Hepatocyte (in vitro differentiated cells): ENCODE measurements around the gene GPC2. TPM values are rescaled to one million over a fixed set of nuclear protein-coding genes. Genes with fewer than 3 reads are reported as not detected.
A peak's percentile ranks its signal among the peaks of the same experiment; 100 is the strongest.
"Not testable (repeated sequence)": the region's sequence is repeated elsewhere in the genome, so short reads cannot be mapped to it uniquely, and the experiment has no call there.

Source experiments
- DNase-seq: peaks from one replicate; pipeline ENCODE4 v3.0.0-alpha.2; 2016; ENCODE audit warnings: low spot score
- H2AFZ ChIP-seq: fragments of 200-600 bp; sonication (generic); 2 replicates; pipeline ENCODE4 v1.6.0; 2016; ENCODE audit warnings: antibody characterized with exemption, mild to moderate bottlenecking
- H3K27ac ChIP-seq: fragments of 200-600 bp; sonication (generic); 2 replicates; pipeline ENCODE4 v1.5.1; 2016; ENCODE audit warnings: mild to moderate bottlenecking
- H3K27me3 ChIP-seq: fragments of 200-600 bp; sonication (generic); 2 replicates; pipeline ENCODE4 v1.6.1; 2016
- H3K36me3 ChIP-seq: fragments of 200-600 bp; sonication (generic); replicated peaks from 2 replicates; pipeline ENCODE4 v1.5.1; 2016; ENCODE audit warnings: low read depth; ENCODE audit not compliant: insufficient read depth
- H3K4me1 ChIP-seq: fragments of 200-600 bp; sonication (generic); 2 replicates; pipeline ENCODE4 v1.5.1; 2016; ENCODE audit warnings: mild to moderate bottlenecking, moderate library complexity; ENCODE audit not compliant: insufficient read depth
- H3K4me2 ChIP-seq: fragments of 200-600 bp; sonication (generic); 2 replicates; pipeline ENCODE4 v1.6.0; 2016
- H3K4me3 ChIP-seq: fragments of 200-600 bp; sonication (generic); 2 replicates; pipeline ENCODE4 v1.5.1; 2016; ENCODE audit warnings: mild to moderate bottlenecking
- H3K79me2 ChIP-seq: fragments of 200-600 bp; sonication (generic); 2 replicates; pipeline ENCODE4 v1.6.0; 2017; ENCODE audit warnings: mild to moderate bottlenecking
- H3K9me2 ChIP-seq: fragments of 200-600 bp; sonication (generic); replicated peaks from 2 replicates; pipeline ENCODE4 v1.6.0; 2017; ENCODE audit warnings: mild to moderate bottlenecking; ENCODE audit not compliant: insufficient read depth
- H3K9me3 ChIP-seq: fragments of 200-600 bp; sonication (generic); 2 replicates; pipeline ENCODE4 v1.5.1; 2016; ENCODE audit warnings: low read depth, mild to moderate bottlenecking
- H4K20me1 ChIP-seq: fragments of 200-600 bp; sonication (generic); 2 replicates; pipeline ENCODE4 v1.6.0; 2016; ENCODE audit warnings: mild to moderate bottlenecking; ENCODE audit not compliant: insufficient read depth, poor library complexity, severe bottlenecking
- EZH2 ChIP-seq: fragments of 200-600 bp; sonication (generic); IDR thresholded peaks from 2 replicates; pipeline ENCODE4 v1.6.1; 2016; ENCODE audit warnings: antibody characterized with exemption, mild to moderate bottlenecking, borderline replicate concordance
- EZH2phosphoT487 ChIP-seq: fragments of 200-600 bp; sonication (generic); IDR thresholded peaks from one replicate; pipeline ENCODE4 v1.6.1; 2018; ENCODE audit warnings: antibody characterized with exemption, mild to moderate bottlenecking, low read depth, moderate library complexity; ENCODE audit not compliant: unreplicated experiment, severe bottlenecking
- WGBS: methylation state at CpG from one replicate; pipeline ENCODE4 v1.1.6; 2016; ENCODE audit warnings: low lambda C conversion rate; ENCODE audit errors: missing lambda C conversion rate; 5-methylcytosine and 5-hydroxymethylcytosine counted together
- polyA plus RNA-seq: library from polyadenylated mRNA; unstranded; fragments of >200 nt; fragmentation: Nextera tagmentation; extraction: Ambion mirVana; gene quantifications from 2 replicates; pipeline ENCODE4 v1.2.1, GENCODE V29; 2016
- total RNA-seq: library from RNA; depleted of rRNA; stranded (reverse); fragments of >200 nt; gene quantifications from 2 replicates; pipeline ENCODE4 v1.2.3, GENCODE V29; 2014
- TF ChIP-seq, protein P1 (sequence below): fragments of 200-600 bp; sonication (generic); IDR thresholded peaks from 2 replicates; pipeline ENCODE4 v1.5.1; 2016; ENCODE audit warnings: antibody characterized with exemption, mild to moderate bottlenecking; ENCODE audit not compliant: poor library complexity

Gene GPC2
- total and polyA plus RNA-seq, 2 experiments from 2014 or later: 2.0 to 3.2 TPM

DNA sequence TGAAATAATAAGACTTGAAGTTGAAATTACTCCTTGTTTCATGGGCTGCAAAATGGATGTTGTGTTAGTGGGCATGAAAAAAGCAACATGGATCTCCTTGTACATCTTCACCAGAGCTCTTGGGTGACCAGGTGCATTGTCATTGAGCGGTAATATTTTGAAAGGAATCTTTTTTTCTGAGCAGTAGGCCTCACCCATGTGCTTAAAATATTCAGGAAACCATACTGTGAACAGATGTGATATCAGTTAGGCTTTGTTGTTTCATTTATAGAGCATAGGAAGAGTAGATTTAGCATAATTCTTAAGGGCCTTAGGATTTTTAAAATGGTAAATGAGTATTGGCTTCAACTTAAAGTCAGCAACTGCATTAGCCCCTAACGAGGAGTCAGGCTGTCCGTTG lies 15.8 kb upstream of the GPC2 start:
- WGBS: 93% methylated on average over 3 of the region's 3 CpGs

DNA sequence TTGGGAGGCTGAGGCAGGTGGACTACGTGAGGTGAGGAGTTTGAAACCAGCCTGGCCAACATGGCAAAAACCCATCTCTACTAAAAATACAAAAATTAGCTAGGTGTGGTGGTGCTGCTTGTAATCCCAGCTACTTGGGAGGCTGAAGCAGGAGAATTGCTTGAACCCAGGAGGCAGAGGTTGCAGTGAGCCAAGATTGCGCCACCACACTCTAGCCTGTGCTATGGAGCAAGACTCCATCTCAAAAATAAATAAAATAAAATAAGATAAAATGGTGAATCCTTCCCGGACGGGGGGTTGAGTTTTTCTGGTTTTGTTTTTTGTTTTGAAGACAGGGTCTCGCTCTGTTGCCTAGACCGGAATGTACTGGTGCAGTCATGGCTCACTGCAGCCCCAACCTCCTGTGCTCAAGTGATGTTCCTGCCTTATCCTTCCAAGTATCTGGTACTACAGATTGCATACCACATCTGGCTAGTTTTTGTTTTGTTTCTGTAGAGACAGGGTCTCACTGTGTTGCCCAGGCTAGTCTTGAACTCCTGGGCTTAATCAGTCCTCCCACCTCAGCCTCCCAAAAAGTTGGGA lies 15.2 kb upstream of the GPC2 start:
- not testable (repeated sequence) for H3K27me3 ChIP-seq, H3K9me3 ChIP-seq, H4K20me1 ChIP-seq, H3K4me3 ChIP-seq, H3K79me2 ChIP-seq, H3K9me2 ChIP-seq, DNase-seq, H3K27ac ChIP-seq, H2AFZ ChIP-seq, H3K4me1 ChIP-seq, H3K36me3 ChIP-seq, H3K4me2 ChIP-seq
- WGBS: 96% methylated on average over 6 of the region's 6 CpGs

More for the DNA sequence above, 15.8 kb upstream of the GPC2 start:
- H3K4me3 ChIP-seq: no peak overlapping the region
- no peaks in the 10 kb centered on the region for H4K20me1 ChIP-seq
- no peak for DNase-seq
- H2AFZ ChIP-seq: no peak overlapping the region
- H3K79me2 ChIP-seq: no peaks in the 10 kb centered on the region
- no peaks in the 10 kb centered on the region for H3K36me3 ChIP-seq
- no peaks in the 10 kb centered on the region for H3K9me3 ChIP-seq
- H3K27ac ChIP-seq: no peak overlapping the region
- TF ChIP-seq, protein P1, sequence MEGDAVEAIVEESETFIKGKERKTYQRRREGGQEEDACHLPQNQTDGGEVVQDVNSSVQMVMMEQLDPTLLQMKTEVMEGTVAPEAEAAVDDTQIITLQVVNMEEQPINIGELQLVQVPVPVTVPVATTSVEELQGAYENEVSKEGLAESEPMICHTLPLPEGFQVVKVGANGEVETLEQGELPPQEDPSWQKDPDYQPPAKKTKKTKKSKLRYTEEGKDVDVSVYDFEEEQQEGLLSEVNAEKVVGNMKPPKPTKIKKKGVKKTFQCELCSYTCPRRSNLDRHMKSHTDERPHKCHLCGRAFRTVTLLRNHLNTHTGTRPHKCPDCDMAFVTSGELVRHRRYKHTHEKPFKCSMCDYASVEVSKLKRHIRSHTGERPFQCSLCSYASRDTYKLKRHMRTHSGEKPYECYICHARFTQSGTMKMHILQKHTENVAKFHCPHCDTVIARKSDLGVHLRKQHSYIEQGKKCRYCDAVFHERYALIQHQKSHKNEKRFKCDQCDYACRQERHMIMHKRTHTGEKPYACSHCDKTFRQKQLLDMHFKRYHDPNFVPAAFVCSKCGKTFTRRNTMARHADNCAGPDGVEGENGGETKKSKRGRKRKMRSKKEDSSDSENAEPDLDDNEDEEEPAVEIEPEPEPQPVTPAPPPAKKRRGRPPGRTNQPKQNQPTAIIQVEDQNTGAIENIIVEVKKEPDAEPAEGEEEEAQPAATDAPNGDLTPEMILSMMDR: no peak
- TF ChIP-seq EZH2phosphoT487 (no peak), EZH2 (no peak)
- no peaks in the 10 kb centered on the region for H3K27me3 ChIP-seq
- no peaks in the 10 kb centered on the region for H3K4me1 ChIP-seq
- H3K9me2 ChIP-seq: no peaks in the 10 kb centered on the region
- H3K4me2 ChIP-seq: no peak overlapping the region

DNA sequence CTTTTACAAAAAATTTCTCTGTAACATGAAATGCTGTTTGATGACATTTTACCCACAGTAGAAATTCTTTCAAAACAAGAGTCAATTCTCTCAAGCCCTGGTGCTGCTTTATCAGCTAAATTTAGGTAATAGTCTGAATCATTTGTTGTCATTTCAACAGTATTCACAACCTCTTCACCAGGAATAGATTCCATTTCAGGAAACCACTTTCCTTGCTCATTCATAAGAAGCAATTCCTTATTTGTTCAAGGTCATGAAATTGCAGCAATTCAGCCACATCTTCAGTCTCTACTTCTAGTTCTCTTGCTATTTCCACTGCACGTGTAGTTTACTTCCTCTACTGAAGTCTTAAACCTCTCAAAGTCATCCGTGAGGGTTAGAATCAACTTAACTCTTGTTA lies 14.6 kb upstream of the GPC2 start:
- Histone ChIP-seq H3K4me2 (no peak overlapping the region), H3K27me3 (no peaks in the 10 kb centered on the region), H3K9me3 (no peaks in the 10 kb centered on the region)

DNA sequence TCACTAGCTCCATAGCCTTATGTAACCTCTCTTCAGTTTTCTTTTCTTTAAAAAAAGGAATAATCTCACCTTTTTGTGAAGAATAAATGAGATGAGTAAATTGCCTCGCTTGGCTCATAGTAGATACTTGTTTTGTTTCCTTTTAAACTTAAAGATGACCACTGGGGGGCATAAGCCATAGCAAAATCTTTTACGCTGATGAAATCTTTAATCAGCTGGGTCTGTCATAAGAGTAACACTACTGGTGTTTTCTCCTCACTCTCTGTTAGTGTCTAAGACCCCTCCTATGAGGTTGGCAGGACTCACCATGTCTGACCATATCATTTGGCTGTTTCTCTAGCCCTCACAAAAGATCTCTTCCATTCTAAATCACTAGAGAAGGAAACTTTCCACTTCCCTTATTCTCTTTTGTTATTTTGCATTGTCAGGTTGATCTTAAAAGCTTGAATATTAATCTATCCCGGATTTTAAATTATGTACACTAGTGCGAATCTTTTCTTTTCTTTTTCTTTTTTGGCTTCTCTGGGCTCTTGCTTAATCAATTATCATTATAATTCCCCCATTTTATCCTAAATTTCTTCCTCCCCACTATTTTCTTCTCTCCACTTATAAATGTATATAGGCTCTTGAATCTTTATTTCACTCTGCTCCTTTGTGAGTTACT lies 13.0 kb upstream of the GPC2 start:
- no peaks in the 10 kb centered on the region for H3K27me3 ChIP-seq
- DNase-seq: no peak
- no peaks in the 10 kb centered on the region for H3K36me3 ChIP-seq
- no peaks in the 10 kb centered on the region for H3K4me1 ChIP-seq
- no peak overlapping the region for H3K4me2 ChIP-seq
- H4K20me1 ChIP-seq: no peaks in the 10 kb centered on the region
- WGBS: 77% methylated on average over 4 of the region's 4 CpGs
- no peaks in the 10 kb centered on the region for H3K79me2 ChIP-seq
- H2AFZ ChIP-seq: no peak overlapping the region
- TF ChIP-seq EZH2 (no peak), EZH2phosphoT487 (no peak)
- TF ChIP-seq, protein P1: peak; percentile 41
- no peaks in the 10 kb centered on the region for H3K9me3 ChIP-seq
- no peaks in the 10 kb centered on the region for H3K9me2 ChIP-seq
- H3K27ac ChIP-seq: no peak overlapping the region
- no peak overlapping the region for H3K4me3 ChIP-seq

More for the DNA sequence above, 14.6 kb upstream of the GPC2 start:
- no peaks in the 10 kb centered on the region for H3K36me3 ChIP-seq
- TF ChIP-seq, protein P1: no peak
- no peak for TF ChIP-seq EZH2
- TF ChIP-seq EZH2phosphoT487: no peak
- no peak overlapping the region for H3K27ac ChIP-seq
- no peaks in the 10 kb centered on the region for H4K20me1 ChIP-seq
- no peak for DNase-seq
- no peaks in the 10 kb centered on the region for H3K4me1 ChIP-seq
- H3K79me2 ChIP-seq: no peaks in the 10 kb centered on the region
- no peak overlapping the region for H2AFZ ChIP-seq
- no peaks in the 10 kb centered on the region for H3K9me2 ChIP-seq
- H3K4me3 ChIP-seq: no peak overlapping the region
- WGBS: 73% methylated on average over 2 of the region's 2 CpGs
